Activated T-cell treated with anti-CD3 and anti-CD28 coated beads, Interleukin-2, amount 50 U/mL, for 48 hours (primary cell): ENCODE results near the gene SPTLC3.

ENCODE experiments used
- DNase-seq, 2 experiments: peaks; one replicate each; pipeline ENCODE4 v3.0.0-alpha.2; 2020

Gene SPTLC3

DNA sequence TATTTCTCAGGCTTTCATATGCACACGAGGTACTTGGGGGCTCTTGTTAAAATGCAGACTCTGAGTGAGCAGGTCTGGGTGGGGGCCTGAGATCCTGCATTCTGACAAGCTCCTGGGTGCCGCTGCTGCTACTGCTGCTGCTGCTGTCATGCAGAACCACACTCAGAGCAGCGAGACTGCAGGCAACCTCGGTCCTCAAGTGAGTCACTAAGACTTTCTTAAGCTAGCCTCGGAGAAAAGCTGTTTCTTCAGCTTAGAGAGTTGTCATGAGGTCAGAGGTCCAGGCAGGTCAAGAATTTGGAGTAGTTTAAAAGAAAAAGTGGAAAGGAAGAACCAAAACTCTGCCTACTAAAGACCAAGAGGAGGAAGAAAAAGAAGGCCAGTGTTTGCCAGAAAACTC, 92.9 kb downstream of the SPTLC3 start:
- no peak for DNase-seq

DNA sequence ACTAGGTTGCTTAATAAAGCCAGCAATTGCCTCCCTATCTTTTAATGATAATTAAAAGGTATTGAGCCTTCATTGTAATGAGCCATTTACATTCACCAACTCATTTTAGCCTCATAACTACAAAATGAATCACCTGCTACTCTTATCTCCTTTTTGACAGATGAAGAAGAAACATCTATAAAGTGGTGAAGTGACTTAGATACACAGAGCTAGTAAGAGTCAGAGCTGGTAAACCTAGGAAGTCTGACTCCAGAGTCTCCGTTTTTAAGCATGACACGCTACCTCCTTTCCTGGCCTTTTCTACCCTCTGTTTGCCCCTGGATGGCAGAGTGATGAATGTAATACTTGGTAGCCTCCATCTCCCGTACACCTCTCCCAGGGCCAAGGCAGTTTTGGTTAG, 93.5 kb downstream of the SPTLC3 start:
- no peak for DNase-seq

DNA sequence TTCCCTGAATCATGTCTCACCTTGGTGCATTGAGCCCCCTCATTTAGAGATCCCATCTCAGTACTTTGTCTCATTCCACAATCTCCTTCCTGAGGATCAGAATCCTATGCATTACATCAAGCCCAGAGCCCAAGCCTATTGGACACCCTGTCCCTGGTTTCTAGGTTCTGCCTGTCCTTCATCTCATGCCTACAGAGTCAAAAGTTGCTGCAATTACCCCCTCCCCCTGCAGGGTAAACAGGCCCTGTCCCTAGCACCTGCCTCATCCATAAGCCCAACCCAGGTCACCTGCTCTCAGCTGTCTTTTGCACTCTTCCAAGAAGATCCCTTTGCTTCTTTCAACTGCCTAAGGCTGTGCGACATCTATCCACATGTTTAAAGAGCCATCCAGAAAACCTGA, 93.9 kb downstream of the SPTLC3 start:
- DNase-seq, result no peak

DNA sequence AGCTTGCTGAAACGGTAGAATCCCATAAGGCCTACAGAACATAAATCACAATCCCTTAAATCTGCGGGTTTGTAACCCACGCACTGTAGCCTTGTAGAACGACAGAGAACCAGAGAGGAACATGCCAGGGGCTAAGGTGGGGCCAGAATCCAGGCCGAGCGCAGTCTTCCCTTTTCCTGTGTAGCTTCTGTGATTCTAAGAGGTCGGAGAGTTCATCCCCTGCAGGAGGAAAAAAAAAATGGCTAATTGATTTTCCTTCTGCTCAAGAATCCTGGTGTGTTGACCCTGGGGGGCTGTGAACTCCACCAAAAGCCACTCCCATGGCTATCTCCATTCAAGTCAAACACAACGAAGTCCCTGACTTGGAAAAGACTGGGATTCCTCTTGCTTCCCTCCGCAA, 96.3 kb downstream of the SPTLC3 start:
- no peak for DNase-seq

DNA sequence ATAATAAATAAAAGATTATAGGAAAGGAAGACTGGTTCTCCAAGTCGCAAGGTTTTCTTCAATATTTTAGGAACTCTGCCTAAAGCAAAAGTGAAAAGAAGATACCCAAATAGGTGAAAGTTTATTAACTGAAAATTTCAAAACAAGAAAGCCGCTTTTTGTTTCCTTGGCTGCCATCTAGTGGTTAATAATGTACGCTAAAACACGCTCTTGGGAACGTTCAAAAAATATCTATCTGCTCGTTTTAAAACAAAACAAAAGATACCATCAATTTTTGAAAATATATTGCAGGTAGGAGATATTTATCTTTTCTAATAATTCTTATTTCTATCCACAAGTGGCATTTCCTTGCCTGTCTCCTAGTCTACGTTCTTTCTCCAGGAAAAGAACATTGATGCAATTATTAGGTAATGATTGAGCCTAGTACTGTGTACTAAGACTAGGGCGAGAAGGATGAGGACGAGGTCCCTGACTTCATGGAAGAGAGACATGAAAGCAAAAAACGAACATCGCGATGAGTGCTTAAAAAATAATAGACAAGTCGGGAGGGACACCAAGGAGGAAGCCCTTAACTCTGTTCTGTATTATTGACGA, 97.2 kb downstream of the SPTLC3 start:
- no peak for DNase-seq

DNA sequence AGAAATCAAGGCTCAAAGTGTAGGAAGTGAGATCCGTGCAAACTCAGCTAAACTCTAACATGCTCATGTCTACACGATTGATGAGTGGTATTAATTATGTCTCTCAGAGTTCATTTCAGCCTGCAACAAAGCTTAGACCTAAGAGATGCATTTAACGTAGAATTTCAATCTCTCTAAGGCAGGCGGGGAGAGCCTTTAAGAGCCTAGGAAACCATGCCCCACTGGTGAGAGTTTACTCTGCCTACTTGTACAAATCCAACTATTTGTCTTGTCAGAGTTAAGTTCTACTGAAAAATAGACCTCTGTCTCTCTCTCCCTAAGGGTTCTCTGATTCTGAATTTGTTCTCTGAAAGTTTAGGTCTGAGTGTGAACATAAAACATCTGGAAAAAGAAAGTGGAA, 100.9 kb downstream of the SPTLC3 start:
- no peak for DNase-seq

- no peak for DNase-seq
These were observed 102.0 kb downstream of the SPTLC3 start for GRCh38 chr20:13110796-13111195.

- DNase-seq, result no peak
These were observed 102.6 kb downstream of the SPTLC3 start for GRCh38 chr20:13111249-13111911.

GRCh38 chr20:13113731-13114130, 105.0 kb downstream of the SPTLC3 start:
- no peak for DNase-seq

GRCh38 chr20:13117200-13117599, 108.4 kb downstream of the SPTLC3 start:
- no peak for DNase-seq

DNA sequence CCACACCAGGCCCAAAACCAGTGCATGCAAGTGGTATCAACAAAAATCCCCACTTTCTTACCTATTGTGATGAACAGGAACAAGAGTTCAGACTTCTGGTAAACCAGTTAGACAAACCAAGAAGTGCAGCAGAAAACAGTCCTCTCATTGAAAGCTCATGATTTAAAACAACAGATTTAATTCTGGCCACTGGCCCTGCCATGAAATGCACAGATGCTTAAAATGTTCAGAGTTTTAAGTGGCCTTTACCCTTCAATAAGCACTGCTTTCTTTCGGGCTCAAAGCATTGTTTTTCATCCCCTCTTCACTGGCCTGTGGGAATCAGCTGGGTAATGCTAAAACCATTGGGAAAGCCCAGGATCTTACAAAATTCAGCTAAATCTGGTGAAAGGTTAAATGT, 109.9 kb downstream of the SPTLC3 start:
- DNase-seq, result no peak

DNA sequence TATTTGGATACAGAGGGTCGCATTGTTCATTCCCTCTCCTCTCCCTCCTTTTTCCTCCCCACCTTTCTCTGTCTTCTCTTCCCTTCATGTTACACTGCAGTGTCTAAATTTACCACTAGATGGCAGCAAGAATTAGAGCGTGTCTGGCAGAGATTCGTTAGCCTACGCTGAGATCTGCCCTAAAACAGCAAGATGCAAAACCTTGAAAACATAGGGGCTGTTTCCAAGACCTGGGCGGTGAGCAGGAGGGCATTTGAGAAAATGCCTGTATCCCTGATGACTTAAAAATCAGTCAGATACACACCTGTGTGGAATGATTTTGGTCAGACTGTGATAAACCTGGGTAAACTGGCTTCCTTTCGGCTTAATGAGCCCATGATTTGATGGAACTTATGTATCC, 110.8 kb downstream of the SPTLC3 start:
- peak; percentile 32 to 38 for DNase-seq

GRCh38 chr20:13120471-13120870, 111.7 kb downstream of the SPTLC3 start:
- no peak for DNase-seq

DNA sequence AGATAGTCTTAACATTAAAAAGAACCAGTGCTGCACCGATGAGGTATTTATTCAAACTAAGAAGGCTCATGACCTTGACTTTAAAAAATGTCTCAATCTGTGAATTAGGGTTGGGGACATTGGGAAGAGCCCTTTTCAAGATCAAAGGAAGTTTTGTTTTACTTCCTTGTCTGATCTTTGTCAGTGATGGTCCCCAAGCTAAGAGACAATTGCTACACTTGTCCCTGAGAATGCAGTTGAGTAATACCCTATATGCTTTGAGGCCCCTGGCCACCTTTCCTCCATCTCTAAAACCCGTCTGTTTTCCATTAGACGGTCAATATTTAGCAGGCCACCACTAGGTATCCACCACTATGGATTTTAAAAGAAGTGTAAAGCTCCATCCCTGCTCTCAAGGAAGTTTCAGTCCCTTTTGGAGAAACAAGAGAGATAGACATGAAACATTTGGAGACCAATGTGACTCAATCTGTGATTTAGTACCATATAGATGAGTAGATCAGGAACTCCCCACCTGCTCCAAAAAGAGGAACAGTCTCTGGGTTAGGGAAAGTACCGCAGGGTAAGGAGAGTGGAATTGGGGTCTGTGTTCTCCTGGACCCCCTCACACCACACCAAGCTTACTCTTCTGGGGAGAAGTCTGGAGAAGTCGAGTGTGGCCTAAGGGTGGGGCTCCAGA, 113.2 kb downstream of the SPTLC3 start:
- no peak for DNase-seq

DNA sequence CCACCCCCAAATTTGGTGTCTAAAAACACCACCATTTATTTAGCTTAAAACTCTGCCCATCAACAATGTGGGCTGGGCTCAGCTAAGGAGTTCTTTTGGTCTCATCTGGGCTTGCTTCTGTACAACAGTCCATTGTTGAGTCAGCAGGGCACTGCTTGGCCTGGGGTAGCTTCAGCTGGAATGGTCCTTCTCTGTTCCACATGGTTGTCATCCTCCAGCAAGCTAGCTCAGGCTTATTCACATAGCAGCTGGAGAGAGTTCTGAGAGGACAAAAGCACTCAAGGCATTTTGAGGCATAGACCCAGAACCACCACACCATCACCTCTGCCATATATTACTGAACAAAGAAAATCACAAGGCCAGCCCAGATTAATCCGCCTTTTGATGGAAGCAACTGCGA, 116.7 kb downstream of the SPTLC3 start:
- DNase-seq, result no peak

GRCh38 chr20:13128173-13128572, 119.4 kb downstream of the SPTLC3 start:
- DNase-seq, result no peak

DNA sequence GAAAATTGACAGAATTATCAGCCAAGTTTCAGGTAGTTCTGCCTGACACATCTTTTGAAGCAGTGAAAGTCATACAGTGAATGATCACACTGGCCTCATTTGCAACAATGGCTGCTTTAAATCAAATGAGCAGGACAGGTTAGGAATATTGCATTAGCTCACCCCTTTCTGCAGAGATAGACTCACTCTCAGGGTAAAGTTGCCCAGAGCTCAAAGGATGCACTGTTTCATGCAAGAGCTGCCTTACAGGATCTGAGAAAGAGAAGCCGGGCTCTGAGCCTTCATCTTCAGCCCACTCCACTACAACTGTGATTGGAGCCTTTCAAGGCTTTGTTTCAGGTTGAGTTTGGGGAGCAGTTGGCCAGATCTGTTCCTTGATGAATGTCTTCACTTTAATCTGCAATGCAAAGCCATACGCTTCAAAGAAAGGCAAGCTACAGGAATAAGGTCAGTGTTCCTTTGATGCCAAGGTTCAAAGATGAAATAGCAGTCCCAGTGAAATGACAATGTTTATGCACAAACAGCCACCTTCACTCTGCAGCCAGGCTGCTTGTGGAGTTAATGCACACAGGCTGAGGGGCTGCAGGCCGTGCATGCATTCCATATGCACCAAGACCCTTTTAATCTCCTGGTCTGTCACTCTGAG, 121.4 kb downstream of the SPTLC3 start:
- DNase-seq, result no peak

DNA sequence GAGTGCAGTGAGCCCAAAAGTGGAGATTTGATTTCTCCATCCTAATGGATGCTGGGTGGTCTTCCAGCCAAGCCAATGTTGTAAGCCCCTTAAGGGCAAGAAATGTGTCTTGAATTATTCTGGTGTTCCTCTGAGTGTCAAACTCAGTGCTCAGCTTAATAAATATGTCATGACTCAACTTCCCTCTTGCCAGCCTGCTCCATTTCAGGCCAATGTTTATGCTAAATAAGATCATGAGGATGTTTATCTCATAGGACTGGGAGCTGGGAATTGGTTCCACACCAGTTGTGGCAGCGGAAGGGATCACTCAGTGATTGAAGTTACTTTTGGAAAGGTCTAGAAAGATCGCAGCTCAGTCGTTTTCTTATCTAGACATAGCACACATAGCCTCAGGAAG, 121.9 kb downstream of the SPTLC3 start:
- no peak for DNase-seq

- no peak for DNase-seq
These were observed 122.9 kb downstream of the SPTLC3 start for GRCh38 chr20:13131688-13132087.

DNA sequence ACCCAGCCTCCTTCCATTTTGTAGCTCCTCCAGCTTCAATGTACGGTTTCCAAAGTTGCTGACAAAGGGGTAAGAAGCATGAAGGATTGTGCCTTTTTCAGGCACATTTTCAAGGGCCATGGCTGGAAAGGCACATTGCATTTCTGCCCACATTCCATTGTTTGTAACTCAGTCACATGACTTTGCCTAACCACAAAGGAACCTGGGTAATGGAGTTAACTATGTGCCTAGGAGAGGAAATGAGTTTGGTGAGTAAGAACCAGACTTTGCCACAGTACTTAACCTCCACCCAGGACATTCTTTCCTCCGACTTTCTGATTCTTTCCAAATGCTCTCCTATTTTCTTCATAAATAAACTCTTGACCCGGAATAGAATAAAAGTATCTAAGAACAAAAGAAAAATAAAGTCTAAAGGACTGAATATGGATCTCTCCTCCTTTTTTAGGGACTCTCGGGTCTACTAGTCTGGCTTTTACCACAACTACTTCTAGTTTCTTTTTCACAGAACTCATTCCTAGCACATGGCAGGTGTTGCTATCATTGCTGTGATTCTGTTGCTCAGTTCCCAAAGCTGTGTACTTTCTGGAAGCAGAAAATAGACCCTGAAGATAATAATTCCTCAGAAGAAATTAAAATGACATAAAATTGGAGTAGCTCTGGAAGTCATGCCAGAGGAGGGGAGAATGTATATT, 130.8 kb downstream of the SPTLC3 start:
- no peak for DNase-seq

GRCh38 chr20:13140201-13140600, 131.4 kb downstream of the SPTLC3 start:
- DNase-seq, result no peak

- no peak for DNase-seq
These were observed 132.0 kb downstream of the SPTLC3 start for GRCh38 chr20:13140775-13141174.

DNA sequence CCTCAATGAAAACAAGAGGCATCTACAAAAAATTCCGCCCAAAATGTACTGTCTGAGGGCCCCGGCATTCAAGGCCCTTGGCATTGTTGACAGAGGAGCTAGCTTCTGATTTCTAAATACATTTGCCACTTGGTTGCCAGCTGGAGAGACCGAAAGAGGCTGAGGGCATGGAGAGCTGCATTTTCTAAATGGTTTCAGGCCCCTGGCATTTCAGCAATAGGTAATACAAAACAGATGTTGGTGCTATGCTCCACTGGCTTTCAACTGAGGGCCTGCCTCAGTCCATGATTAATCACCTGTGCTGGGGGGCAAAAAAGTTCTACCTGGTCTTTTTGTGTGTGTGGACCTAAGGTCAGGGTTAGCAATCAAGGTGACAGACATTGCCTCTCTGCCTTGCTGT, 132.8 kb downstream of the SPTLC3 start:
- DNase-seq, result no peak
